DMS153 treated with DMSO at 0.1 percent for 48 hours (cell line): Measurements from ENCODE around the gene TMEM131L.
"Not testable (repeated sequence)": the region's sequence is repeated elsewhere in the genome, so short reads cannot be mapped to it uniquely, and the experiment has no call there.

Experiments used
- DNase-seq: peaks from one replicate; lab custom pipeline; 2025; ENCODE audit not compliant: unreplicated experiment; lab: John Stamatoyannopoulos, UW

Gene TMEM131L

GRCh38 chr4:153448003-153448731 lies 18.0 kb upstream of the TMEM131L start:
- no peak for DNase-seq

- DNase-seq: no peak
Observed at GRCh38 chr4:153449338-153449737, 16.8 kb upstream of the TMEM131L start.

GRCh38 chr4:153450544-153450917 lies 15.6 kb upstream of the TMEM131L start:
- DNase-seq: no peak

GRCh38 chr4:153451145-153451544 lies 15.0 kb upstream of the TMEM131L start:
- not testable (repeated sequence) for DNase-seq

- DNase-seq: no peak
Observed at GRCh38 chr4:153451911-153452657, 14.1 kb upstream of the TMEM131L start.

GRCh38 chr4:153452658-153453378 lies 13.3 kb upstream of the TMEM131L start:
- no peak for DNase-seq

- no peak for DNase-seq
Observed at GRCh38 chr4:153453402-153453801, 12.8 kb upstream of the TMEM131L start.

- no peak for DNase-seq
Observed at GRCh38 chr4:153458969-153459368, 7.2 kb upstream of the TMEM131L start.

GRCh38 chr4:153461549-153461948 lies 4.6 kb upstream of the TMEM131L start:
- not testable (repeated sequence) for DNase-seq

- DNase-seq: no peak
Observed at GRCh38 chr4:153464068-153464467, 2.1 kb upstream of the TMEM131L start.

GRCh38 chr4:153465140-153465539 lies 1.0 kb upstream of the TMEM131L start:
- DNase-seq: no peak

GRCh38 chr4:153465615-153466080 lies 512 bp upstream of the TMEM131L start:
- peak; percentile 27 for DNase-seq

GRCh38 chr4:153466949-153467896 lies 1.1 kb downstream of the TMEM131L start:
- peak; percentile 70 for DNase-seq

GRCh38 chr4:153467897-153468262 lies 1.7 kb downstream of the TMEM131L start:
- no peak for DNase-seq

GRCh38 chr4:153468587-153468986 lies 2.4 kb downstream of the TMEM131L start:
- no peak for DNase-seq

GRCh38 chr4:153469031-153469430 lies 2.9 kb downstream of the TMEM131L start:
- DNase-seq: no peak

- not testable (repeated sequence) for DNase-seq
Observed at GRCh38 chr4:153471071-153471697, 5.0 kb downstream of the TMEM131L start.

- DNase-seq: no peak
Observed at GRCh38 chr4:153471698-153472093, 5.5 kb downstream of the TMEM131L start.

GRCh38 chr4:153472122-153473037 lies 6.2 kb downstream of the TMEM131L start:
- DNase-seq: no peak
